ENCODE data around the gene SDHD. TPM values are rescaled to one million over a fixed set of nuclear protein-coding genes. Genes with fewer than 3 reads are reported as not detected.
"Not testable (repeated sequence)": the region's sequence is repeated elsewhere in the genome, so short reads cannot be mapped to it uniquely, and the experiment has no call there.

SDHD gene
- total RNA-seq, 1 experiment from 2014 or later: 59.1 TPM

DNA sequence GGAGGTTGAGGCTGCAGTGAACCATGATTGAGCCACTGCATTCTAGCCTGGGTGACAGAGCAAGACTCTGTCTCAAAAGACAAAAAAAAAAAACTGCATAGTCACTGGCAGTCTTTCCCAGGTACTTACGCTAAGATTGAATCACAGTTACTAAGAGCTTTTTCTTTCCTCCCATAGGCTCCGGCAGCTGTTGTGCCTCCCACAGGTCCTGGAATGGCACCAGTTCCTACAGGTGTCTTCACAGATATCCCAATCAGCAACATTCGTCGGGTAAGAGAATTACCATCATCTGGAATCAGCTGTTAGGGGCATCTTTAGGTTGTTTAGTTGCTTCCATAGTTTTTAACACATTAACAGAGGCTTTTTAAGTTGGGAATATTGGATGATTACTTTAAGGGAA lies 41.7 kb upstream of the SDHD start:
- no peak for DNase-seq
- TF ChIP-seq, protein P1, sequence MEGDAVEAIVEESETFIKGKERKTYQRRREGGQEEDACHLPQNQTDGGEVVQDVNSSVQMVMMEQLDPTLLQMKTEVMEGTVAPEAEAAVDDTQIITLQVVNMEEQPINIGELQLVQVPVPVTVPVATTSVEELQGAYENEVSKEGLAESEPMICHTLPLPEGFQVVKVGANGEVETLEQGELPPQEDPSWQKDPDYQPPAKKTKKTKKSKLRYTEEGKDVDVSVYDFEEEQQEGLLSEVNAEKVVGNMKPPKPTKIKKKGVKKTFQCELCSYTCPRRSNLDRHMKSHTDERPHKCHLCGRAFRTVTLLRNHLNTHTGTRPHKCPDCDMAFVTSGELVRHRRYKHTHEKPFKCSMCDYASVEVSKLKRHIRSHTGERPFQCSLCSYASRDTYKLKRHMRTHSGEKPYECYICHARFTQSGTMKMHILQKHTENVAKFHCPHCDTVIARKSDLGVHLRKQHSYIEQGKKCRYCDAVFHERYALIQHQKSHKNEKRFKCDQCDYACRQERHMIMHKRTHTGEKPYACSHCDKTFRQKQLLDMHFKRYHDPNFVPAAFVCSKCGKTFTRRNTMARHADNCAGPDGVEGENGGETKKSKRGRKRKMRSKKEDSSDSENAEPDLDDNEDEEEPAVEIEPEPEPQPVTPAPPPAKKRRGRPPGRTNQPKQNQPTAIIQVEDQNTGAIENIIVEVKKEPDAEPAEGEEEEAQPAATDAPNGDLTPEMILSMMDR (IDR thresholded peaks at IDR 0.05; ENCODE audit: unreplicated experiment): no peak
- CTCF ChIA-PET: no interaction called here
- no peak overlapping the region for H3K27ac Mint-ChIP-seq (ENCODE audit: unreplicated experiment)
- intact Hi-C loops (cut with micrococcal nuclease; ENCODE audit: unreplicated experiment): no loop called here
- H3K36me3 Mint-ChIP-seq (ENCODE audit: insufficient read depth, unreplicated experiment): peaks cover 27% of the 10 kb centered on the region
- H3K9me3 Mint-ChIP-seq (ENCODE audit: low read depth, unreplicated experiment): no peaks in the 10 kb centered on the region
- no peak overlapping the region for H3K4me3 Mint-ChIP-seq (ENCODE audit: low read depth, unreplicated experiment)
- BruUV-seq (replicated peaks): no TSS peak
- H3K4me1 Mint-ChIP-seq (ENCODE audit: low read depth, unreplicated experiment): peaks cover 11% of the 10 kb centered on the region
- H3K27me3 Mint-ChIP-seq (ENCODE audit: unreplicated experiment): no peaks in the 10 kb centered on the region

DNA sequence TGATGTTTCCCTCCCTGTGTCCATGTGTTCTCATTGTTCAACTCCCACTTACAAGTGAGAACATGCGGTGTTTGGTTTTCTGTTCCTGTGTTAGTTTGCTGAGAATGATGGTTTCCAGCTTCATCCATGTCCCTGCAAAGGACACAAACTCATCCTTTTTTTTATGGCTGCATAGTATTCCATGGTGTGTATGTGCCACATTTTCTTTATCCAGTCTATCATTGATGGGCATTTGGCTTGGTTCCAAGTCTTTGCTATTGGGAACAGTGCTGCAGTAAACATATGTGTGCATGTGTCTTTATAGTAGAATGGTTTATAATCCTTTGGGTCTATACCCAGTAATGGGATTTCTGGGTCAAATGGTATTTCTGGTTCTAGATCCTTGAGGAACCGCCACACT lies 40.0 kb upstream of the SDHD start:
- H3K4me3 Mint-ChIP-seq (ENCODE audit: low read depth, unreplicated experiment); H3K27me3 Mint-ChIP-seq (ENCODE audit: unreplicated experiment); H3K9me3 Mint-ChIP-seq (ENCODE audit: low read depth, unreplicated experiment); H3K27ac Mint-ChIP-seq (ENCODE audit: unreplicated experiment); BruUV-seq (replicated peaks); intact Hi-C loops (cut with micrococcal nuclease; ENCODE audit: unreplicated experiment); DNase-seq; CTCF ChIA-PET: not testable (repeated sequence)
- Mint-ChIP-seq H3K4me1 (ENCODE audit: low read depth, unreplicated experiment) (peaks cover 11% of the 10 kb centered on the region), H3K36me3 (ENCODE audit: insufficient read depth, unreplicated experiment) (peaks cover 40% of the 10 kb centered on the region)

DNA sequence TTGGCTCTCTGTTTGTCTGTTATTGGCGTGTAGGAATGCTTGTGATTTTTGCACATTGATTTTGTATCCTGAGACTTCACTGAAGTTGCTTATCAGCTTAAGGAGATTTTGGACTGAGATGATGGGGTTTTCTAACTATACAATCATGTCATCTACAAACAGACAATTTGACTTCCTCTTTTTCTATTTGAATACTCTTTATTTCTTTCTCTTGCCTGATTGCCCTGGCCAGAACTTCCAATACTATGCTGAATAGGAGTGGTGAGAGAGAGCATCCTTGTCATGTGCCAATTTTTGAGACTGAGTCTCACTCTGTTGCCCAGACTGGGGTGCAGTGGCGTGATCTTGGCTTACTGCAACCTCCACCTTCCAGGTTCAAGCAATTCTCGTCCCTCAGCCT lies 38.4 kb upstream of the SDHD start:
- H3K9me3 Mint-ChIP-seq (ENCODE audit: low read depth, unreplicated experiment); H3K27ac Mint-ChIP-seq (ENCODE audit: unreplicated experiment); H3K27me3 Mint-ChIP-seq (ENCODE audit: unreplicated experiment); intact Hi-C loops (cut with micrococcal nuclease; ENCODE audit: unreplicated experiment); DNase-seq; BruUV-seq (replicated peaks); H3K4me1 Mint-ChIP-seq (ENCODE audit: low read depth, unreplicated experiment); H3K4me3 Mint-ChIP-seq (ENCODE audit: low read depth, unreplicated experiment): not testable (repeated sequence)
- CTCF ChIA-PET: interaction anchor here (0.7 to 1.0 kb wide), 2 partner anchors 10 to 222 kb away, joined by 6 to 7 read pairs; no protein-coding TSS in a partner anchor
- peaks cover 39% of the 10 kb centered on the region for H3K36me3 Mint-ChIP-seq (ENCODE audit: insufficient read depth, unreplicated experiment)

DNA sequence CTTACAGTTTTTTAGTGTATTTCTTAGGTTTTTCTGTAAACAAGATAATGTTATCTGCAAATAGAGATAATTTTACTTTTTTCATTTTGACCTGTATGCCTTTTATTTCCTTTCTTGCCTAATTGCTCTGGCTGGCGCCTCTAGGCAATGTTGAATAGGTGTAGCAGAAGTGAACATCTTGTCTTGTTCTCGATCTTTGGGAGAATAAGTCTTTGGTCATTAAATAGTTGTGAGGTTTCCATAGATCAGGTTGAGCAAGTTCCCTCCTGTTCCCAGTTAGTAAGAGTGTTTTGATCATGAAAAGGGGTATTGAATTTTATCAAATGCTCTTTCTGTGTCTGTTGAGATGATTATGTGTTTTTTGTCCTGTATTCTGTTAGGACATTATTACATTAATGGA lies 36.9 kb upstream of the SDHD start:
- BruUV-seq (replicated peaks): no TSS peak
- no peak for DNase-seq
- Mint-ChIP-seq H3K4me3 (ENCODE audit: low read depth, unreplicated experiment) (no peak overlapping the region), H3K36me3 (ENCODE audit: insufficient read depth, unreplicated experiment) (peaks cover 36% of the 10 kb centered on the region), H3K27ac (ENCODE audit: unreplicated experiment) (no peak overlapping the region), H3K4me1 (ENCODE audit: low read depth, unreplicated experiment) (no peaks in the 10 kb centered on the region), H3K27me3 (ENCODE audit: unreplicated experiment) (no peaks in the 10 kb centered on the region), H3K9me3 (ENCODE audit: low read depth, unreplicated experiment) (no peaks in the 10 kb centered on the region)
- CTCF ChIA-PET: no interaction called here
- TF ChIP-seq, protein P1 (IDR thresholded peaks at IDR 0.05; ENCODE audit: unreplicated experiment): no peak
- intact Hi-C loops (cut with micrococcal nuclease; ENCODE audit: unreplicated experiment): no loop called here

DNA sequence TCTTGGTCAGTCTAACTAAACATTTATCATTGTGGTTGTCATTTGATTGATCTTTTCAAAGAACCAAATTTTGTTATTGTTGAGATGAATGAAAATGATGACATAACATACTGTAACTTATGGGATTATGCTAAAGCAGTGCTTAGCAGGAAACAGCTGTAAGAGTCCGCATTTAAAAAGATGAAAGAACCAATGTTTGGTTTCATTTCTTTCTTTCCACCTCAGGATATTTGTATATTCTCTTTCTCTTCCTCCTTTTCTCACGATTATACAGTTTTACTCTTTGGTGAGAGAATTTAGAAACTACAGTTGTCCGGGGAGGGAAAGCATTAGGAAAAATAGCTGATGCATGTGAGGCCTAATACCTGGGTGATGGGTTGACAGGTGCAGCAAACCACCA lies 36.0 kb upstream of the SDHD start:
- TF ChIP-seq, protein P1 (IDR thresholded peaks at IDR 0.05; ENCODE audit: unreplicated experiment): no peak
- intact Hi-C loops (cut with micrococcal nuclease; ENCODE audit: unreplicated experiment): no loop called here
- no peaks in the 10 kb centered on the region for H3K9me3 Mint-ChIP-seq (ENCODE audit: low read depth, unreplicated experiment)
- H3K36me3 Mint-ChIP-seq (ENCODE audit: insufficient read depth, unreplicated experiment): peaks cover 29% of the 10 kb centered on the region
- DNase-seq: no peak
- no peak overlapping the region for H3K27ac Mint-ChIP-seq (ENCODE audit: unreplicated experiment)
- no peaks in the 10 kb centered on the region for H3K4me1 Mint-ChIP-seq (ENCODE audit: low read depth, unreplicated experiment)
- no TSS peak for BruUV-seq (replicated peaks)
- CTCF ChIA-PET: interaction anchor here (0.5 kb wide), 1 partner anchor 121 kb away, joined by 3 read pairs; no protein-coding TSS in a partner anchor
- H3K4me3 Mint-ChIP-seq (ENCODE audit: low read depth, unreplicated experiment): no peak overlapping the region
- no peaks in the 10 kb centered on the region for H3K27me3 Mint-ChIP-seq (ENCODE audit: unreplicated experiment)
